Measurements from ENCODE around the gene ALG8.

ALG8 gene

DNA sequence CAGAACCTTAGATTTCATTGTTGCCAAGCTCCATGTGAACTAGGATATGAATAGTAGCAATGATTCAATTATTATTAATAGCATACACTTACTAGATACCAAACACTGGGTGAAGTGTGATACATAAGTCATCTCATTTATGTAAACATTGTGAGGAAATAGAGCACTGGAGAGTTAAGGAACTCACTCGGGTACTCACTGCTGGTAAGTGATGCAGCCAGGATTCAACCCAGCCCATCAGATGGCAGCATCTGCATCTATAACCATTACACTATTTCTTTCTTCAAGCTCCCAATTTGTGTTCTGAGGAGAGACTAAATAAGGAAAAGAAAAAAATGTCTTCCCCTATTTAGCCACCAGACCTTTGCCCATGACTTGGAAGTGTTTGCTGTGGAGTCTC lies 10.2 kb upstream of the ALG8 start:
- H3K4me3 ChIP-seq (IDR thresholded peaks at IDR 0.05; ENCODE audit: insufficient read depth, low read depth, low read length) = no peak overlapping the region
- no peak overlapping the region for H2AFZ ChIP-seq (ENCODE audit: low read depth)
- no peaks in the 10 kb centered on the region for H4K20me1 ChIP-seq (ENCODE audit: insufficient read depth)
- no peaks in the 10 kb centered on the region for H3K4me1 ChIP-seq (ENCODE audit: low read depth, poor library complexity, severe bottlenecking)
- no peaks in the 10 kb centered on the region for H3K79me2 ChIP-seq (ENCODE audit: insufficient read depth, low read depth)
- no peaks in the 10 kb centered on the region for H3K27me3 ChIP-seq (ENCODE audit: insufficient read depth, low read depth)
- H3K36me3 ChIP-seq (ENCODE audit: insufficient read depth) = no peaks in the 10 kb centered on the region
- no peak overlapping the region for H3K9ac ChIP-seq
- no peak overlapping the region for H3K4me2 ChIP-seq
- no peak overlapping the region for H3K27ac ChIP-seq
- TF ChIP-seq, protein P1, sequence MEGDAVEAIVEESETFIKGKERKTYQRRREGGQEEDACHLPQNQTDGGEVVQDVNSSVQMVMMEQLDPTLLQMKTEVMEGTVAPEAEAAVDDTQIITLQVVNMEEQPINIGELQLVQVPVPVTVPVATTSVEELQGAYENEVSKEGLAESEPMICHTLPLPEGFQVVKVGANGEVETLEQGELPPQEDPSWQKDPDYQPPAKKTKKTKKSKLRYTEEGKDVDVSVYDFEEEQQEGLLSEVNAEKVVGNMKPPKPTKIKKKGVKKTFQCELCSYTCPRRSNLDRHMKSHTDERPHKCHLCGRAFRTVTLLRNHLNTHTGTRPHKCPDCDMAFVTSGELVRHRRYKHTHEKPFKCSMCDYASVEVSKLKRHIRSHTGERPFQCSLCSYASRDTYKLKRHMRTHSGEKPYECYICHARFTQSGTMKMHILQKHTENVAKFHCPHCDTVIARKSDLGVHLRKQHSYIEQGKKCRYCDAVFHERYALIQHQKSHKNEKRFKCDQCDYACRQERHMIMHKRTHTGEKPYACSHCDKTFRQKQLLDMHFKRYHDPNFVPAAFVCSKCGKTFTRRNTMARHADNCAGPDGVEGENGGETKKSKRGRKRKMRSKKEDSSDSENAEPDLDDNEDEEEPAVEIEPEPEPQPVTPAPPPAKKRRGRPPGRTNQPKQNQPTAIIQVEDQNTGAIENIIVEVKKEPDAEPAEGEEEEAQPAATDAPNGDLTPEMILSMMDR (conservative IDR thresholded peaks at IDR 0.05; ENCODE audit: low read depth, low read length) = no peak

DNA sequence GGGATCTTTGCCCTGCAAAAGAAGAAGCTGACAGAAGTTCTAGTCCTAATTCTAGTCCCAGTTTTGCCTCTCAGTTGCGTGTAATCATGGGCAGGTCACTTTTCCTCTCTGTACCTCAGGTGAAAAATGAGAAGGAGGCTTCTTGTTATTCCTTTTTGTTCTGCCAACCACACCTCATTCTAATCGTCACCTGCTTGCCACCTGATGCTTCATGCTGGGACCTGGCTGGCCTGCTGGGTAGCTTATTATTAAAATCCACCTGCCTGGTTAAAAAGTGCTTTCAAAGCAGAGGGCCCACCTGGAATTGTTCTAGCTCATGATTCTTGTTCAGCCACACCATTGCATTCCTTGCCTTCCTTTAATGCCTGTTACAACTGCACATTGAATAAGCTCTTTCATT lies 8.4 kb upstream of the ALG8 start:
- no peak overlapping the region for H3K9ac ChIP-seq
- no peak overlapping the region for H3K4me3 ChIP-seq (IDR thresholded peaks at IDR 0.05; ENCODE audit: insufficient read depth, low read depth, low read length)
- TF ChIP-seq, protein P1 (conservative IDR thresholded peaks at IDR 0.05; ENCODE audit: low read depth, low read length) = no peak
- H3K27me3 ChIP-seq (ENCODE audit: insufficient read depth, low read depth) = no peaks in the 10 kb centered on the region
- no peaks in the 10 kb centered on the region for H3K36me3 ChIP-seq (ENCODE audit: insufficient read depth)
- H3K4me1 ChIP-seq (ENCODE audit: low read depth, poor library complexity, severe bottlenecking) = no peaks in the 10 kb centered on the region
- H3K27ac ChIP-seq = no peak overlapping the region
- H4K20me1 ChIP-seq (ENCODE audit: insufficient read depth) = no peaks in the 10 kb centered on the region
- no peaks in the 10 kb centered on the region for H3K79me2 ChIP-seq (ENCODE audit: insufficient read depth, low read depth)
- no peak overlapping the region for H3K4me2 ChIP-seq
- H2AFZ ChIP-seq (ENCODE audit: low read depth) = no peak overlapping the region

DNA sequence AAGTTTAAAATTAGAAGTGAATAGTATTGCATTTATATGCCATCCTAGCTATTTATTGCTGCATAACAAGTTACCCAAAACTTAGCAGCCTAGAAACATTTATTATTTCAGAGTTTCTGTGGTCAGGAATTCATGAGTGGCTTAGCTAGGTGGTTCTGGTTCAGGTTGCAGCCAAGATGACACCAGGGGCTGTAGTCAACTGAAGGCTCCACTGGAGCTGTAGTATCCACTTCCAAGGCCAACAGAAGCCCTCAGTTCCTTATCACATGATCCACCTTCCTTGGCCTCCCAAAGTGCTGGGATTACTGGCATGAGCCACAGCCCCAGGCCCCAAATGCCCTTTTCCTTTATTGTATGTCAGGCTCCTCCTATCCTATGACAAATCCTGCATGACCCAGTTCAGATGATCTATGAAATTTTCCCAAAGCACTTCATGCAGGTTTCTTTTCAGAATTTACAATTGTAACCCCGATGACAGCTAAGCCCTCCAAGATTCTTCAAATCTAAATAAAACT lies 6.1 kb upstream of the ALG8 start:
- Histone ChIP-seq H4K20me1 (ENCODE audit: insufficient read depth) (no peaks in the 10 kb centered on the region), H2AFZ (ENCODE audit: low read depth) (no peak overlapping the region), H3K4me2 (no peak overlapping the region), H3K4me1 (ENCODE audit: low read depth, poor library complexity, severe bottlenecking) (peaks cover 4% of the 10 kb centered on the region), H3K36me3 (ENCODE audit: insufficient read depth) (no peaks in the 10 kb centered on the region), H3K79me2 (ENCODE audit: insufficient read depth, low read depth) (no peaks in the 10 kb centered on the region), H3K4me3 (IDR thresholded peaks at IDR 0.05; ENCODE audit: insufficient read depth, low read depth, low read length) (no peak overlapping the region), H3K9ac (no peak overlapping the region), H3K27ac (no peak overlapping the region), H3K27me3 (ENCODE audit: insufficient read depth, low read depth) (no peaks in the 10 kb centered on the region)
- TF ChIP-seq, protein P1 (conservative IDR thresholded peaks at IDR 0.05; ENCODE audit: low read depth, low read length) = no peak

DNA sequence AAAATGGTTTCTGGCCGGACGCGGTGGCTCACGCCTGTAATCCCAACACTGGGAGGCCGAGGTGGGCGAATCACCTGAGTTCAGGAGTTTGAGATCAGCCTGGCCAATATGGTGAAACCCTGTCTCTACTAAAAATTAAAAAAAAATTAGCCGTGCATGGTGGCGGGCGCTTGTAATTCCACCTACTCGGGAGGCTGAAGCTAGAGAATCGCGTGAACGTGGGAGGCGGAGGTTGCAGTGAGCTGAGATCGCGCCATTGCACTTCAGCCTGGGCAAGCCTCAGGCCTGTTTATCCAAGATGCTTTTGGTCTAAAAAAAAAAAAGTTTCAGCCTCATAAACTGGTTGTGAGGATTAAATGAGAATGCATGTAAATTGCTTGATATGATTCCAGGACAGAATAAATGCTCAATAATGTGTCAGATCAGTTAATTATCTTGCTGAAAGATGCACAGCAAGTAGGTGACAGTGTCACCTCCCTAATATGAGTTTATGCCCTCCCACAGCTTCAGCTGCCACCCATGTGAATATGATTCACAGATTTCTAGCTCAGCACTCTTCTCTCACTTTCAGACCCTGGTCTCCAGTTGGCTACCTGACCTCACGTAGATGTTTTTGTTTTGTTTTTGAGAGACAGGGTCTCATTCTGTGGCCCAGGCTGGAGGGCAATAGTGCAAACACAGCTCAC lies 1.1 kb upstream of the ALG8 start:
- no peak overlapping the region for H3K27ac ChIP-seq
- TF ChIP-seq, protein P1 (conservative IDR thresholded peaks at IDR 0.05; ENCODE audit: low read depth, low read length) = no peak
- no peaks in the 10 kb centered on the region for H3K27me3 ChIP-seq (ENCODE audit: insufficient read depth, low read depth)
- H2AFZ ChIP-seq (ENCODE audit: low read depth) = no peak overlapping the region
- H3K4me2 ChIP-seq = peak overlapping the region; percentile 75
- peaks cover 5% of the 10 kb centered on the region; the same call in 1 of the 2 replicates for H3K36me3 ChIP-seq (ENCODE audit: insufficient read depth)
- no peaks in the 10 kb centered on the region for H4K20me1 ChIP-seq (ENCODE audit: insufficient read depth)
- no peak overlapping the region for H3K4me3 ChIP-seq (IDR thresholded peaks at IDR 0.05; ENCODE audit: insufficient read depth, low read depth, low read length)
- H3K9ac ChIP-seq = peak overlapping the region; percentile 94; the same call in 1 of the 2 replicates
- peaks cover 28% of the 10 kb centered on the region for H3K4me1 ChIP-seq (ENCODE audit: low read depth, poor library complexity, severe bottlenecking)
- H3K79me2 ChIP-seq (ENCODE audit: insufficient read depth, low read depth) = peaks cover 23% of the 10 kb centered on the region; the same call in 1 of the 2 replicates

Measured in KMS-11 (cell line).